H1 (cell line): Measurements from ENCODE around the gene LIPF. TPM values are rescaled to one million over a fixed set of nuclear protein-coding genes. Genes with fewer than 3 reads are reported as not detected.
A peak's percentile ranks its signal among the peaks of the same experiment; 100 is the strongest.

Experiments used
- BACH1 ChIP-seq: IDR thresholded peaks from 2 replicates; pipeline ENCODE4 v1.6.1; 2012; ENCODE audit warnings: low read length, improper control_type of control experiment
- CBX8 ChIP-seq: fragments of 300-800, 300-1000 bp; sonication (generic); IDR thresholded peaks from 2 replicates; pipeline ENCODE4 v1.7.1; 2016; ENCODE audit warnings: low read depth, low read length, borderline replicate concordance
- CEBPB ChIP-seq: IDR thresholded peaks from 2 replicates; pipeline ENCODE4 v1.6.1; 2012; ENCODE audit warnings: low read depth, low read length
- HDAC2 ChIP-seq, 2 experiments: fragments of 300-600 bp in 1 of 2; sonication (generic) in 1 of 2; IDR thresholded peaks; 2 replicates each; pipeline ENCODE4 v1.6.1; 2011 to 2012; ENCODE audit warnings: low read depth in 2 of 2, low read length in 2 of 2, mild to moderate bottlenecking in 2 of 2, moderate library complexity in 2 of 2, borderline replicate concordance in 1 of 2, inconsistent platforms in 1 of 2
- POLR2A ChIP-seq, 2 experiments: IDR thresholded peaks; 1 replicate in 1 of 2; 2 replicates in 1 of 2; pipeline ENCODE4 v1.6.1; 2011; ENCODE audit warnings: low read depth in 2 of 2, low read length in 2 of 2, mild to moderate bottlenecking in 2 of 2; ENCODE audit errors: control extremely low read depth in 1 of 2
- RAD21 ChIP-seq, 2 experiments: IDR thresholded peaks in 1 of 2; conservative IDR thresholded peaks in 1 of 2; 2 replicates each; pipeline ENCODE4 v1.6.1; 2011; ENCODE audit warnings: low read depth in 2 of 2, low read length in 2 of 2, improper control_type of control experiment in 1 of 2, inconsistent platforms in 1 of 2, mild to moderate bottlenecking in 1 of 2, moderate library complexity in 1 of 2
- SIN3A ChIP-seq, 2 experiments: IDR thresholded peaks in 1 of 2; conservative IDR thresholded peaks in 1 of 2; 2 replicates each; pipeline ENCODE4 v1.6.1; 2011 to 2012; ENCODE audit warnings: low read length in 2 of 2, improper control_type of control experiment in 1 of 2, low read depth in 1 of 2, mild to moderate bottlenecking in 1 of 2
- SP4 ChIP-seq: IDR thresholded peaks from 2 replicates; pipeline ENCODE4 v1.6.1; 2012; ENCODE audit warnings: low read length, inconsistent platforms
- polyA plus RNA-seq, 7 experiments: library from polyadenylated mRNA; depleted of rRNA in 3 of 7; stranded (reverse) in 5 of 7; unstranded in 2 of 7; fragments of >200 nt in 5 of 7; fragments of 200-250 nt in 2 of 7; gene quantifications; 1 replicate in 5 of 7; 2 replicates in 1 of 7; 4 replicates in 1 of 7; pipeline versions ENCODE4 v1.2.1 to v1.2.3, GENCODE V29; 2011 to 2013; ENCODE audit warnings: missing spikeins in 2 of 7, mixed read lengths in 2 of 7
- total RNA-seq: library from RNA; stranded (reverse); fragmentation: NEBNext Ultra II Directional; extraction: Animal tissue kit (Norgen Biotek cat#: 25700); gene quantifications from 2 replicates; pipeline ENCODE4 v1.2.1, GENCODE V29; 2021
- TF ChIP-seq, protein P1 (sequence below): IDR thresholded peaks from 2 replicates; pipeline ENCODE4 v1.6.1; 2011; ENCODE audit warnings: low read depth, mild to moderate bottlenecking, low read length; ENCODE audit not compliant: insufficient read depth

LIPF gene
- total and polyA plus RNA-seq, 2 of the 8 experiments (the other 6 are each of a cell fraction or from before 2014, with no cell fraction given): not detected

- peak in 1 of 2 experiments; percentile 50; a peak in 1 of 4 replicates for TF ChIP-seq SIN3A (conservative IDR thresholded peaks at IDR 0.05 in 1 of 2, IDR thresholded peaks at IDR 0.05 in 1 of 2; ENCODE audit: low read depth in 1 of 2, low read length in 2 of 2)
- TF ChIP-seq RAD21 (IDR thresholded peaks at IDR 0.05 in 1 of 2, conservative IDR thresholded peaks at IDR 0.05 in 1 of 2; ENCODE audit: low read depth in 2 of 2, low read length in 2 of 2): peak; percentile 95
- TF ChIP-seq HDAC2 (IDR thresholded peaks at IDR 0.05; ENCODE audit: borderline replicate concordance in 1 of 2, low read depth in 2 of 2, low read length in 2 of 2): no peak
- TF ChIP-seq CEBPB: no peak
- no peak for TF ChIP-seq SP4
- TF ChIP-seq POLR2A (IDR thresholded peaks at IDR 0.05; ENCODE audit: control extremely low read depth in 1 of 2, low read depth in 2 of 2, low read length in 2 of 2): no peak
- TF ChIP-seq, protein P1, sequence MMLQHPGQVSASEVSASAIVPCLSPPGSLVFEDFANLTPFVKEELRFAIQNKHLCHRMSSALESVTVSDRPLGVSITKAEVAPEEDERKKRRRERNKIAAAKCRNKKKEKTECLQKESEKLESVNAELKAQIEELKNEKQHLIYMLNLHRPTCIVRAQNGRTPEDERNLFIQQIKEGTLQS: peak; percentile 78
- TF ChIP-seq BACH1: no peak
- TF ChIP-seq CBX8: no peak
Observed at GRCh38 chr10:88728107-88728763, 64.0 kb downstream of the LIPF start (continued).

Other genes starting within 250 kb of the LIPF start
- 7.5 TPM in 2 replicates for gene RNLS, start 81.1 kb upstream of the LIPF start, total RNA-seq
- 10.1 and 12.7 TPM in 2 replicates for gene RNLS, start 81.1 kb upstream of the LIPF start, polyA plus RNA-seq (2011; rRNA removed)
- gene LIPJ, start 77.7 kb upstream of the LIPF start, total RNA-seq: not detected in 2 replicates
- not detected in 2 replicates for gene LIPJ, start 77.7 kb upstream of the LIPF start, polyA plus RNA-seq (2011; rRNA removed)
- gene LIPK, start 41.8 kb downstream of the LIPF start, total RNA-seq: not detected in 2 replicates
- gene LIPK, start 41.8 kb downstream of the LIPF start, polyA plus RNA-seq (2011; rRNA removed): not detected in 2 replicates
- gene LIPN, start 95.6 kb downstream of the LIPF start, total RNA-seq: not detected in 2 replicates
- gene LIPN, start 95.6 kb downstream of the LIPF start, polyA plus RNA-seq (2011; rRNA removed): not detected in 2 replicates
- not detected in 2 replicates for gene LIPM, start 138.3 kb downstream of the LIPF start, total RNA-seq
- gene LIPM, start 138.3 kb downstream of the LIPF start, polyA plus RNA-seq (2011; rRNA removed): not detected in 2 replicates
- gene ANKRD22, start 187.4 kb downstream of the LIPF start, total RNA-seq: not detected in 2 replicates
- 0.05 and 0.68 TPM in 2 replicates for gene ANKRD22, start 187.4 kb downstream of the LIPF start, polyA plus RNA-seq (2011; rRNA removed)
- 5.5 and 6.5 TPM in 2 replicates for gene STAMBPL1, start 215.8 kb downstream of the LIPF start, total RNA-seq
- 5.5 and 8.1 TPM in 2 replicates for gene STAMBPL1, start 215.8 kb downstream of the LIPF start, polyA plus RNA-seq (2011; rRNA removed)